SK-N-SH treated with all-trans-retinoic acid at 6 μM for 48 hours (cell line): ENCODE data around the gene OTOA.

Experiments used
- ATAC-seq: fragments of 200-7000 bp; cut with Tn5 transposase; 3 replicates; pipeline ENCODE4 v1.9.1; 2020; ENCODE audit warnings: mild to moderate bottlenecking, moderate library complexity
- ARNTL ChIP-seq: fragments of 450-650 bp; formaldehyde crosslinking; IDR thresholded peaks from 2 replicates; pipeline ENCODE4 v1.5.0; 2020; ENCODE audit warnings: low read depth, mild to moderate bottlenecking, moderate library complexity, borderline replicate concordance
- BACH2 ChIP-seq: fragments of 250-450 bp; sonication (Bioruptor Pico); IDR thresholded peaks from 2 replicates; pipeline ENCODE4 v1.9.0; 2021; ENCODE audit warnings: mild to moderate bottlenecking, borderline replicate concordance
- ESRRG ChIP-seq: fragments of 250-450 bp; sonication (Bioruptor Pico); IDR thresholded peaks from 2 replicates; pipeline ENCODE4 v1.6.1; 2021; ENCODE audit warnings: mild to moderate bottlenecking
- GLIS3 ChIP-seq: fragments of 250-450 bp; sonication (Bioruptor Pico); IDR thresholded peaks from 2 replicates; pipeline ENCODE4 v1.5.0; 2020; ENCODE audit warnings: mild to moderate bottlenecking, moderate library complexity
- ISL1 ChIP-seq: fragments of 250-450 bp; sonication (Bioruptor Pico); IDR thresholded peaks from 2 replicates; pipeline ENCODE4 v2.1.2; 2022; ENCODE audit warnings: mild to moderate bottlenecking, moderate library complexity
- OSR1 ChIP-seq: fragments of 250-450 bp; sonication (Bioruptor Pico); IDR thresholded peaks from 2 replicates; pipeline ENCODE4 v1.8.0; 2022; ENCODE audit warnings: moderate library complexity, mild to moderate bottlenecking, inconsistent platforms
- PPARA ChIP-seq: fragments of 250-450 bp; sonication (Bioruptor Pico); IDR thresholded peaks from 2 replicates; pipeline ENCODE4 v1.5.0; 2020; ENCODE audit warnings: mild to moderate bottlenecking, borderline replicate concordance
- RARB ChIP-seq: fragments of 250-450 bp; sonication (Bioruptor Pico); IDR thresholded peaks from 2 replicates; pipeline ENCODE4 v1.8.0; 2021; ENCODE audit warnings: mild to moderate bottlenecking, moderate library complexity
- SNAI2 ChIP-seq: fragments of 250-450 bp; sonication (Bioruptor Pico); IDR thresholded peaks from 2 replicates; pipeline ENCODE4 v1.5.0; 2020; ENCODE audit warnings: mild to moderate bottlenecking, moderate library complexity
- TCF4 ChIP-seq: fragments of 250-450 bp; sonication (Bioruptor Pico); IDR thresholded peaks from 2 replicates; pipeline ENCODE4 v1.8.0; 2021; ENCODE audit warnings: mild to moderate bottlenecking, moderate library complexity, borderline replicate concordance
- TOX ChIP-seq: fragments of 250-450 bp; sonication (Bioruptor Pico); IDR thresholded peaks from 2 replicates; pipeline ENCODE4 v1.8.0; 2021; ENCODE audit warnings: mild to moderate bottlenecking, moderate library complexity, borderline replicate concordance
- ZFP3 ChIP-seq: fragments of 250-450 bp; sonication (Bioruptor Pico); IDR thresholded peaks from 2 replicates; pipeline ENCODE4 v1.5.0; 2020; ENCODE audit warnings: mild to moderate bottlenecking, moderate library complexity
- ZFP30 ChIP-seq: fragments of 450-650 bp; formaldehyde crosslinking; IDR thresholded peaks from 2 replicates; pipeline ENCODE4 v1.5.0; 2022; ENCODE audit warnings: mild to moderate bottlenecking, moderate library complexity
- ZNF565 ChIP-seq: fragments of 450-650 bp; formaldehyde crosslinking; conservative IDR thresholded peaks from 2 replicates; pipeline ENCODE4 v1.5.0; 2020; ENCODE audit warnings: low read depth, mild to moderate bottlenecking, moderate library complexity
- ZNF70 ChIP-seq: fragments of 450-650 bp; formaldehyde crosslinking; IDR thresholded peaks from 2 replicates; pipeline ENCODE4 v1.5.0; 2020; ENCODE audit warnings: mild to moderate bottlenecking, moderate library complexity
- ZNF8 ChIP-seq: fragments of 450-650 bp; formaldehyde crosslinking; IDR thresholded peaks from 2 replicates; pipeline ENCODE4 v1.5.0; 2020; ENCODE audit warnings: mild to moderate bottlenecking, moderate library complexity
- TF ChIP-seq, protein P1 (sequence below): fragments of 250-450 bp; sonication (Bioruptor Pico); IDR thresholded peaks from 2 replicates; pipeline ENCODE4 v1.8.0; 2020; ENCODE audit warnings: mild to moderate bottlenecking, moderate library complexity, borderline replicate concordance
- TF ChIP-seq, protein P2 (sequence below): fragments of 250-450 bp; sonication (Bioruptor Pico); IDR thresholded peaks from 2 replicates; pipeline ENCODE4 v1.8.0; 2021; ENCODE audit warnings: low read depth, mild to moderate bottlenecking, moderate library complexity, borderline replicate concordance
- TF ChIP-seq, protein P3 (sequence below): fragments of 250-450 bp; sonication (Bioruptor Pico); IDR thresholded peaks from 2 replicates; pipeline ENCODE4 v1.5.1; 2020; ENCODE audit warnings: low read depth, mild to moderate bottlenecking, moderate library complexity
- TF ChIP-seq, protein P4 (sequence below): fragments of 250-450 bp; sonication (Bioruptor Pico); IDR thresholded peaks from 2 replicates; pipeline ENCODE4 v1.5.1; 2021; ENCODE audit warnings: mild to moderate bottlenecking, moderate library complexity
- TF ChIP-seq, protein P5 (sequence below): fragments of 250-450 bp; sonication (Bioruptor Pico); IDR thresholded peaks from 2 replicates; pipeline ENCODE4 v1.5.0; 2020; ENCODE audit warnings: mild to moderate bottlenecking, moderate library complexity

OTOA gene

DNA sequence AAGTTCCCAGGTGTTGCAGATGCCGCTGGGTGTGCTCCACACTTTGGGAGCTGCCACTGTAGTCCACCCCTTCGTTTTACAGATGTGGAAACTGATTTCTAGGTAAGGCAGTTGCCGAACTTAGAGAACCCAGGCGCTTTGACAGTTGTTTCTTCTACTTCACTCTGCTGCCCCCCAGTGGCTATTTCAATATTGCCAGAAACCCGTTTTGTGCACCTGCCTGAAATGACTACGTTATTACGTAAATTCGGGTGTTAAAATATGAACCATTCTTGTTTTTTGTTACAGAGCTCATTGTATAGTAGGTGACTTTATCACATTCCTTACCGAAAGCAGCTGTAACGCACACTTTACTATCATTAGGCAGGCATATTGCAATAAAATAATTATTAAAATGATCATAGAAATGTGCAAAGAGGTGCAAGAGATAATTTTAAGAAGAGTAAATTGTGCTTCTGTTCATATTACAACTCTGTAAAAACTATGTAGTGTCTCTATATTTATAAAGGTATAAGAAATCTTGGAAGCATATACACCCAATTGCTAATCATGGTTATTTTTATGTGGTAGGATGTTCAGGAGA lies 44.9 kb downstream of the OTOA start:
- ATAC-seq: peak; percentile 84
- TF ChIP-seq ARNTL (CRISPR knock-in tag) (no peak), ESRRG (no peak), ZFP30 (CRISPR knock-in tag) (no peak), TCF4 (no peak), GLIS3 (CRISPR knock-in tag) (no peak), ZFP3 (no peak), RARB (CRISPR knock-in tag) (no peak), ZNF8 (CRISPR knock-in tag) (no peak), PPARA (no peak), BACH2 (CRISPR knock-in tag) (no peak)
- TF ChIP-seq, protein P1, sequence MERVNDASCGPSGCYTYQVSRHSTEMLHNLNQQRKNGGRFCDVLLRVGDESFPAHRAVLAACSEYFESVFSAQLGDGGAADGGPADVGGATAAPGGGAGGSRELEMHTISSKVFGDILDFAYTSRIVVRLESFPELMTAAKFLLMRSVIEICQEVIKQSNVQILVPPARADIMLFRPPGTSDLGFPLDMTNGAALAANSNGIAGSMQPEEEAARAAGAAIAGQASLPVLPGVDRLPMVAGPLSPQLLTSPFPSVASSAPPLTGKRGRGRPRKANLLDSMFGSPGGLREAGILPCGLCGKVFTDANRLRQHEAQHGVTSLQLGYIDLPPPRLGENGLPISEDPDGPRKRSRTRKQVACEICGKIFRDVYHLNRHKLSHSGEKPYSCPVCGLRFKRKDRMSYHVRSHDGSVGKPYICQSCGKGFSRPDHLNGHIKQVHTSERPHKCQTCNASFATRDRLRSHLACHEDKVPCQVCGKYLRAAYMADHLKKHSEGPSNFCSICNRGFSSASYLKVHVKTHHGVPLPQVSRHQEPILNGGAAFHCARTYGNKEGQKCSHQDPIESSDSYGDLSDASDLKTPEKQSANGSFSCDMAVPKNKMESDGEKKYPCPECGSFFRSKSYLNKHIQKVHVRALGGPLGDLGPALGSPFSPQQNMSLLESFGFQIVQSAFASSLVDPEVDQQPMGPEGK (CRISPR knock-in tag): no peak
- TF ChIP-seq, protein P2, sequence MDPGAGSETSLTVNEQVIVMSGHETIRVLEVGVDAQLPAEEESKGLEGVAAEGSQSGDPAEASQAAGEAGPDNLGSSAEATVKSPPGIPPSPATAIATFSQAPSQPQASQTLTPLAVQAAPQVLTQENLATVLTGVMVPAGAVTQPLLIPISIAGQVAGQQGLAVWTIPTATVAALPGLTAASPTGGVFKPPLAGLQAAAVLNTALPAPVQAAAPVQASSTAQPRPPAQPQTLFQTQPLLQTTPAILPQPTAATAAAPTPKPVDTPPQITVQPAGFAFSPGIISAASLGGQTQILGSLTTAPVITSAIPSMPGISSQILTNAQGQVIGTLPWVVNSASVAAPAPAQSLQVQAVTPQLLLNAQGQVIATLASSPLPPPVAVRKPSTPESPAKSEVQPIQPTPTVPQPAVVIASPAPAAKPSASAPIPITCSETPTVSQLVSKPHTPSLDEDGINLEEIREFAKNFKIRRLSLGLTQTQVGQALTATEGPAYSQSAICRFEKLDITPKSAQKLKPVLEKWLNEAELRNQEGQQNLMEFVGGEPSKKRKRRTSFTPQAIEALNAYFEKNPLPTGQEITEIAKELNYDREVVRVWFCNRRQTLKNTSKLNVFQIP (CRISPR knock-in tag): no peak
- TF ChIP-seq, protein P3, sequence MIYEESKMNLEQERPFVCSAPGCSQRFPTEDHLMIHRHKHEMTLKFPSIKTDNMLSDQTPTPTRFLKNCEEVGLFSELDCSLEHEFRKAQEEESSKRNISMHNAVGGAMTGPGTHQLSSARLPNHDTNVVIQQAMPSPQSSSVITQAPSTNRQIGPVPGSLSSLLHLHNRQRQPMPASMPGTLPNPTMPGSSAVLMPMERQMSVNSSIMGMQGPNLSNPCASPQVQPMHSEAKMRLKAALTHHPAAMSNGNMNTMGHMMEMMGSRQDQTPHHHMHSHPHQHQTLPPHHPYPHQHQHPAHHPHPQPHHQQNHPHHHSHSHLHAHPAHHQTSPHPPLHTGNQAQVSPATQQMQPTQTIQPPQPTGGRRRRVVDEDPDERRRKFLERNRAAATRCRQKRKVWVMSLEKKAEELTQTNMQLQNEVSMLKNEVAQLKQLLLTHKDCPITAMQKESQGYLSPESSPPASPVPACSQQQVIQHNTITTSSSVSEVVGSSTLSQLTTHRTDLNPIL (CRISPR knock-in tag): no peak
- TF ChIP-seq, protein P4, sequence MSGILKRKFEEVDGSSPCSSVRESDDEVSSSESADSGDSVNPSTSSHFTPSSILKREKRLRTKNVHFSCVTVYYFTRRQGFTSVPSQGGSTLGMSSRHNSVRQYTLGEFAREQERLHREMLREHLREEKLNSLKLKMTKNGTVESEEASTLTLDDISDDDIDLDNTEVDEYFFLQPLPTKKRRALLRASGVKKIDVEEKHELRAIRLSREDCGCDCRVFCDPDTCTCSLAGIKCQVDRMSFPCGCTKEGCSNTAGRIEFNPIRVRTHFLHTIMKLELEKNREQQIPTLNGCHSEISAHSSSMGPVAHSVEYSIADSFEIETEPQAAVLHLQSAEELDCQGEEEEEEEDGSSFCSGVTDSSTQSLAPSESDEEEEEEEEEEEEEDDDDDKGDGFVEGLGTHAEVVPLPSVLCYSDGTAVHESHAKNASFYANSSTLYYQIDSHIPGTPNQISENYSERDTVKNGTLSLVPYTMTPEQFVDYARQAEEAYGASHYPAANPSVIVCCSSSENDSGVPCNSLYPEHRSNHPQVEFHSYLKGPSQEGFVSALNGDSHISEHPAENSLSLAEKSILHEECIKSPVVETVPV (CRISPR knock-in tag): no peak
- TF ChIP-seq, protein P5, sequence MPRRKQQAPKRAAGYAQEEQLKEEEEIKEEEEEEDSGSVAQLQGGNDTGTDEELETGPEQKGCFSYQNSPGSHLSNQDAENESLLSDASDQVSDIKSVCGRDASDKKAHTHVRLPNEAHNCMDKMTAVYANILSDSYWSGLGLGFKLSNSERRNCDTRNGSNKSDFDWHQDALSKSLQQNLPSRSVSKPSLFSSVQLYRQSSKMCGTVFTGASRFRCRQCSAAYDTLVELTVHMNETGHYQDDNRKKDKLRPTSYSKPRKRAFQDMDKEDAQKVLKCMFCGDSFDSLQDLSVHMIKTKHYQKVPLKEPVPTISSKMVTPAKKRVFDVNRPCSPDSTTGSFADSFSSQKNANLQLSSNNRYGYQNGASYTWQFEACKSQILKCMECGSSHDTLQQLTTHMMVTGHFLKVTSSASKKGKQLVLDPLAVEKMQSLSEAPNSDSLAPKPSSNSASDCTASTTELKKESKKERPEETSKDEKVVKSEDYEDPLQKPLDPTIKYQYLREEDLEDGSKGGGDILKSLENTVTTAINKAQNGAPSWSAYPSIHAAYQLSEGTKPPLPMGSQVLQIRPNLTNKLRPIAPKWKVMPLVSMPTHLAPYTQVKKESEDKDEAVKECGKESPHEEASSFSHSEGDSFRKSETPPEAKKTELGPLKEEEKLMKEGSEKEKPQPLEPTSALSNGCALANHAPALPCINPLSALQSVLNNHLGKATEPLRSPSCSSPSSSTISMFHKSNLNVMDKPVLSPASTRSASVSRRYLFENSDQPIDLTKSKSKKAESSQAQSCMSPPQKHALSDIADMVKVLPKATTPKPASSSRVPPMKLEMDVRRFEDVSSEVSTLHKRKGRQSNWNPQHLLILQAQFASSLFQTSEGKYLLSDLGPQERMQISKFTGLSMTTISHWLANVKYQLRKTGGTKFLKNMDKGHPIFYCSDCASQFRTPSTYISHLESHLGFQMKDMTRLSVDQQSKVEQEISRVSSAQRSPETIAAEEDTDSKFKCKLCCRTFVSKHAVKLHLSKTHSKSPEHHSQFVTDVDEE: no peak
- TF ChIP-seq, all 23 proteins: peak for 0

DNA sequence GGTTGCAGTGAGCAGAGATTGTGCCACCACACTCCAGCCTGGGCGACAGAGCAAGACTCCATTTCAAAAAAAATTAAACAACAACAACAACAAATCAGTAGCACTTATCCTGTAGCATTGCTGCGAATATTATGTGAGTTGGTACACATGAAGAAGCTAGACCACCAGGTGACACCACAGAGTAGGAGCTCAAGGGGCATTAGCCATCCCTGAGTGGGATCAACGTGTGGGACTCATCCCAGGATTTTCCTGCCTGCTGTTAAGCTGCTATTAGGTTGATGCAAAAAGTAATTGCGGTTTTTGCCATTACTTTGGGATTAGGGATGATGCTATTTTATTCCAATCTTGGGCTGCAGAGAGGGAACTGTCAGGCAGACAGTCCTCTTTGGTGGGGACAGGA lies 47.2 kb downstream of the OTOA start:
- ATAC-seq: no peak
- TF ChIP-seq TOX (CRISPR knock-in tag): no peak
- TF ChIP-seq, protein P4 (CRISPR knock-in tag): no peak
- no peak for TF ChIP-seq ZNF8 (CRISPR knock-in tag)
- TF ChIP-seq ISL1 (CRISPR knock-in tag): no peak
- TF ChIP-seq ZNF70: no peak
- TF ChIP-seq, protein P3 (CRISPR knock-in tag): no peak
- no peak for TF ChIP-seq ESRRG
- TF ChIP-seq, protein P1 (CRISPR knock-in tag): no peak
- TF ChIP-seq RARB (CRISPR knock-in tag): no peak
- no peak for TF ChIP-seq BACH2 (CRISPR knock-in tag)
- no peak for TF ChIP-seq SNAI2 (CRISPR knock-in tag)
- TF ChIP-seq ZFP3: no peak
- TF ChIP-seq OSR1 (CRISPR knock-in tag): no peak
- TF ChIP-seq ZNF565: no peak
- TF ChIP-seq PPARA: no peak
- TF ChIP-seq, protein P5: no peak
